H1 (cell line): ENCODE results near the gene ELL.

Experiments used
- CTCF ChIP-seq, 3 experiments: IDR thresholded peaks; 1 replicate in 2 of 3; 2 replicates in 1 of 3; pipeline versions ENCODE4 v1.5.1 to v1.6.1; 2011; ENCODE audit warnings: low read length in 3 of 3, mild to moderate bottlenecking in 3 of 3, inconsistent platforms in 2 of 3, low read depth in 1 of 3, moderate library complexity in 1 of 3; ENCODE audit not compliant: insufficient read depth in 1 of 3; ENCODE audit errors: control extremely low read depth in 1 of 3
- EGR1 ChIP-seq: IDR thresholded peaks from 2 replicates; pipeline ENCODE4 v1.6.1; 2011; ENCODE audit warnings: low read depth, low read length, borderline replicate concordance
- EP300 ChIP-seq, 2 experiments: IDR thresholded peaks; 1 replicate in 1 of 2; 2 replicates in 1 of 2; pipeline ENCODE4 v1.6.1; 2011 to 2012; ENCODE audit warnings: low read depth in 2 of 2, low read length in 2 of 2, mild to moderate bottlenecking in 2 of 2, borderline replicate concordance in 1 of 2, inconsistent platforms in 1 of 2, moderate library complexity in 1 of 2
- EZH2 ChIP-seq: fragments of 200-600 bp; sonication (generic); IDR thresholded peaks from 2 replicates; pipeline ENCODE4 v1.7.1; 2012; ENCODE audit warnings: low read depth, mild to moderate bottlenecking, moderate library complexity, low read length, inconsistent platforms; ENCODE audit not compliant: severe bottlenecking
- JUND ChIP-seq: IDR thresholded peaks from 2 replicates; pipeline ENCODE4 v1.6.1; 2011; ENCODE audit warnings: mild to moderate bottlenecking, improper control_type of control experiment, low read length
- POLR2A ChIP-seq, 2 experiments: IDR thresholded peaks; 1 replicate in 1 of 2; 2 replicates in 1 of 2; pipeline ENCODE4 v1.6.1; 2011; ENCODE audit warnings: low read depth in 2 of 2, low read length in 2 of 2, mild to moderate bottlenecking in 2 of 2; ENCODE audit errors: control extremely low read depth in 1 of 2
- POLR2AphosphoS5 ChIP-seq: IDR thresholded peaks from 2 replicates; pipeline ENCODE4 v1.6.1; 2011; ENCODE audit warnings: low read depth, low read length
- RAD21 ChIP-seq, 2 experiments: IDR thresholded peaks in 1 of 2; conservative IDR thresholded peaks in 1 of 2; 2 replicates each; pipeline ENCODE4 v1.6.1; 2011; ENCODE audit warnings: low read depth in 2 of 2, low read length in 2 of 2, improper control_type of control experiment in 1 of 2, inconsistent platforms in 1 of 2, mild to moderate bottlenecking in 1 of 2, moderate library complexity in 1 of 2
- SRF ChIP-seq: IDR thresholded peaks from 2 replicates; pipeline ENCODE4 v1.6.1; 2011; ENCODE audit warnings: mild to moderate bottlenecking, low read depth, low read length, moderate library complexity

- TF ChIP-seq RAD21 (IDR thresholded peaks at IDR 0.05 in 1 of 2, conservative IDR thresholded peaks at IDR 0.05 in 1 of 2; ENCODE audit: low read depth in 2 of 2, low read length in 2 of 2) (no peak), CTCF (IDR thresholded peaks at IDR 0.05; ENCODE audit: control extremely low read depth in 1 of 3, insufficient read depth in 1 of 3, low read depth in 1 of 3, low read length in 3 of 3) (no peak), EZH2 (no peak), EGR1 (no peak), POLR2A (IDR thresholded peaks at IDR 0.05; ENCODE audit: control extremely low read depth in 1 of 2, low read depth in 2 of 2, low read length in 2 of 2) (no peak), SRF (no peak), EP300 (IDR thresholded peaks at IDR 0.05; ENCODE audit: borderline replicate concordance in 1 of 2, low read depth in 2 of 2, low read length in 2 of 2) (no peak), JUND (no peak), POLR2AphosphoS5 (no peak)
These were observed 14.0 kb downstream of the ELL start for GRCh38 chr19:18507727-18508440.
